Bronchial epithelial cell (primary cell): ENCODE measurements around the gene NPTN. TPM values are rescaled to one million over a fixed set of nuclear protein-coding genes. Genes with fewer than 3 reads are reported as not detected.
"Not testable (repeated sequence)": the region's sequence is repeated elsewhere in the genome, so short reads cannot be mapped to it uniquely, and the experiment has no call there.

ENCODE experiments used
- DNase-seq: peaks from one replicate; pipeline ENCODE4 v3.0.0-alpha.2; 2010; ENCODE audit warnings: low read depth
- FAIRE-seq: peaks from 2 replicates; lab custom pipeline; 2011; peaks lifted over from hg19 to GRCh38; lab: Jason Lieb, UNC
- H3K27me3 ChIP-seq: 2 replicates; pipeline ENCODE4 v1.5.1; 2011; ENCODE audit warnings: low read length; ENCODE audit not compliant: control insufficient read depth, insufficient read depth
- H3K36me3 ChIP-seq: 2 replicates; pipeline ENCODE4 v1.5.1; 2011; ENCODE audit warnings: low read length; ENCODE audit not compliant: control insufficient read depth, insufficient read depth
- H3K4me3 ChIP-seq: 2 replicates; pipeline ENCODE4 v1.5.1; 2011; ENCODE audit warnings: mild to moderate bottlenecking, low read depth, low read length, control low read depth
- total RNA-seq: library from RNA; depleted of rRNA; stranded (reverse); fragments of >200 nt; gene quantifications from 2 replicates; pipeline ENCODE4 v1.2.1, GENCODE V29; 2014
- TF ChIP-seq, protein P1 (sequence below): IDR thresholded peaks from 2 replicates; pipeline ENCODE4 v1.5.1; 2011; ENCODE audit warnings: mild to moderate bottlenecking, moderate library complexity, low read length, control low read depth, inconsistent platforms; ENCODE audit not compliant: insufficient read depth, severe bottlenecking

NPTN gene
- total RNA-seq, 1 donor from 2014 or later, result 62.1 TPM

- DNase-seq (peak; percentile 40), FAIRE-seq (no peak)
- peaks cover 22% of the 10 kb centered on the region for H3K36me3 ChIP-seq
Measured at GRCh38 chr15:73564255-73564654, 68.9 kb downstream of the NPTN start.

DNA sequence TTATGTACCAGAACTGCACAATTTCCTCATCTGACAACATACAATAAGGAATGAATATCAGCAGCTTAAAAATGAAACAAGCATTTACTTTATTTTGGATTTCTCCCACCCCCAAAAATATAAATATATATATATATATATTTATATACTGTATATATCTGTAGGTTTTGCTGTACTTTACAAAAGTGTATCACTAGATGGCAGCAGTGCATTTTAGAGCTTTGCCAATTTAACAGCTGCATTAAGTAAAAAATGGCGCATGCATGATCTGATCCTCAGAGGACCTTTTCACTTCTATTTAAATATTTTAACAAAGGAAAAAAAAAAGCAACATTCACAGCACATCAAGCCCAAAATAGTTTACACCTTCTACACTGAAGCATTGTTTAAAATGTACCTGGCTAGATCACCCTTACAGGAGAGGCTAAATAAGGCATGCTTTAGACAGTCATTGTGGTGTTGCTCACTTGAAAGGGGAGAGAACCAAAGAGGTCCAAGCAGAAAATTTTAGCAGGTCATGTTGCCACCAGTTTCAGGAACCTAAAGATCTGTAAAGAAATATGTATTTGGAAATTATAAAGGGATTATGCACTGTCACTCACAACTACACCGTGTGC lies 72.6 kb downstream of the NPTN start:
- Histone ChIP-seq H3K27me3 (no peaks in the 10 kb centered on the region), H3K4me3 (no peak overlapping the region), H3K36me3 (peaks cover 17% of the 10 kb centered on the region)
- FAIRE-seq (no peak), DNase-seq (peak; percentile 78)
- TF ChIP-seq, protein P1, sequence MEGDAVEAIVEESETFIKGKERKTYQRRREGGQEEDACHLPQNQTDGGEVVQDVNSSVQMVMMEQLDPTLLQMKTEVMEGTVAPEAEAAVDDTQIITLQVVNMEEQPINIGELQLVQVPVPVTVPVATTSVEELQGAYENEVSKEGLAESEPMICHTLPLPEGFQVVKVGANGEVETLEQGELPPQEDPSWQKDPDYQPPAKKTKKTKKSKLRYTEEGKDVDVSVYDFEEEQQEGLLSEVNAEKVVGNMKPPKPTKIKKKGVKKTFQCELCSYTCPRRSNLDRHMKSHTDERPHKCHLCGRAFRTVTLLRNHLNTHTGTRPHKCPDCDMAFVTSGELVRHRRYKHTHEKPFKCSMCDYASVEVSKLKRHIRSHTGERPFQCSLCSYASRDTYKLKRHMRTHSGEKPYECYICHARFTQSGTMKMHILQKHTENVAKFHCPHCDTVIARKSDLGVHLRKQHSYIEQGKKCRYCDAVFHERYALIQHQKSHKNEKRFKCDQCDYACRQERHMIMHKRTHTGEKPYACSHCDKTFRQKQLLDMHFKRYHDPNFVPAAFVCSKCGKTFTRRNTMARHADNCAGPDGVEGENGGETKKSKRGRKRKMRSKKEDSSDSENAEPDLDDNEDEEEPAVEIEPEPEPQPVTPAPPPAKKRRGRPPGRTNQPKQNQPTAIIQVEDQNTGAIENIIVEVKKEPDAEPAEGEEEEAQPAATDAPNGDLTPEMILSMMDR, result peak; percentile 30

More at GRCh38 chr15:73564255-73564654, 68.9 kb downstream of the NPTN start:
- no peak overlapping the region for H3K4me3 ChIP-seq
- TF ChIP-seq, protein P1, result no peak
- H3K27me3 ChIP-seq, result no peaks in the 10 kb centered on the region

GRCh38 chr15:73558529-73558928 lies 74.7 kb downstream of the NPTN start:
- Histone ChIP-seq H3K27me3 (no peaks in the 10 kb centered on the region), H3K4me3 (no peak overlapping the region), H3K36me3 (peaks cover 13% of the 10 kb centered on the region)
- DNase-seq, result peak; percentile 27
- TF ChIP-seq, protein P1, result no peak
- FAIRE-seq, result no peak

GRCh38 chr15:73555080-73555479 lies 78.1 kb downstream of the NPTN start:
- Histone ChIP-seq H3K36me3 (peaks cover 3% of the 10 kb centered on the region), H3K4me3 (no peak overlapping the region), H3K27me3 (no peaks in the 10 kb centered on the region)
- FAIRE-seq, result no peak
- TF ChIP-seq, protein P1, result no peak
- no peak for DNase-seq

- no peak overlapping the region for H3K4me3 ChIP-seq
- H3K27me3 ChIP-seq, result no peaks in the 10 kb centered on the region
- DNase-seq, result no peak
- no peak for FAIRE-seq
- TF ChIP-seq, protein P1, result no peak
- H3K36me3 ChIP-seq, result no peaks in the 10 kb centered on the region
Measured at GRCh38 chr15:73550190-73550589, 83.0 kb downstream of the NPTN start.

- not testable (repeated sequence) for DNase-seq, H3K4me3 ChIP-seq, H3K36me3 ChIP-seq, H3K27me3 ChIP-seq, FAIRE-seq
Measured at GRCh38 chr15:73548925-73549324, 84.3 kb downstream of the NPTN start.
